HG03571 (cell line): ENCODE measurements around the gene RGPD3.

ENCODE experiments used
- ATAC-seq: cut with Tn5 transposase; IDR thresholded peaks from one replicate; pipeline ENCODE4 v1.9.1; 2021; ENCODE audit not compliant: unreplicated experiment

Gene RGPD3

DNA sequence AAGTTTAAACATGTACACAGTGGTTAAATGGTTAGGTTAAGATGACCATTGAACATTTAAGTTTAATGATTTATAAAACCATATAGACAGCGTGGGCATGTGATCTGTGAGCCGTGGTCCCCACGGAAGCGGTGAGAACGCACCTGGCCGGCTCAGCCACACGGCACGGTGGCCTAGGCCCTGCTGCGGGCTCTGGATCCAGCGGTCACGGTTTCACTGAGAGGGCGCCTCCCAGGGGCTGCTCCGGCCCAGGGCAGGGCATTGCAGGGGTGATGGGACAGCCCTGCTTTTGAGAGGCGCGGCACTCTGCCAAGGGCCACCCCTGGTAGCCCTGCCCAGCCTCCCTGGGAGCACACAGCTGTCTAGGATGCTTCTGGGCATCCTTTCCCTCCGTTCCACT is 124.9 kb downstream of the RGPD3 start:
- ATAC-seq = no peak

- ATAC-seq = no peak
Observed at GRCh38 chr2:106342831-106343251, 125.4 kb downstream of the RGPD3 start.

DNA sequence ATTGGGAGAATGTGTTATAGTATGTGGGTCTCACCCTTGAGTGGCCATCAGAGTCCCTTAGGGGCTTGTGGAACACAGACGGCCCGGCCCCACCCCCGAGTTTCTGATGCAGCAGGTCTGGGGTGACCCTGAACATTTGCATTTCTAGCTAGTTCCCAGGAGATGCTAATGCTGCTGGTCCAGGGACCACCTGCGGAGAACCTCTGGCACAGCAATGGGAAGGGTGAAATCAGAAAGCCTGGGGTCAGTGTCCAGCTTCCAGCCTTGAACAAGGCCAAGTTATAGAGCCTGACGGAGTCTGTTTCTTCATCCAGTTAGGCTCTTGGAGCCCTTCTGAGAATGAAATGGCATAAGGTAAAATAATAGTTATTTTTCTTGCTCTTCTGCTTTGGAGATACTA is 126.5 kb downstream of the RGPD3 start:
- ATAC-seq = no peak
